GM23248 (cell line): Measurements from ENCODE around the gene CCT2. TPM values are rescaled to one million over a fixed set of nuclear protein-coding genes. Genes with fewer than 3 reads are reported as not detected.

ENCODE experiments used
- DNase-seq: peaks from one replicate; pipeline ENCODE4 v3.0.0-alpha.2; 2015
- H2AFZ ChIP-seq: fragments of 200-600 bp; sonication (generic); 2 replicates; pipeline ENCODE4 v1.6.1; 2016; ENCODE audit warnings: antibody characterized with exemption
- H3F3A ChIP-seq: fragments of 200-600 bp; sonication (generic); 2 replicates; pipeline ENCODE4 v1.6.1; 2016; ENCODE audit warnings: mild to moderate bottlenecking, antibody characterized with exemption, mixed run types; ENCODE audit not compliant: insufficient read depth
- H3K27ac ChIP-seq: fragments of 200-600 bp; sonication (generic); 2 replicates; pipeline ENCODE4 v1.5.1; 2016; ENCODE audit warnings: mild to moderate bottlenecking
- H3K27me3 ChIP-seq: fragments of 200-600 bp; sonication (generic); replicated peaks from 2 replicates; pipeline ENCODE4 v1.6.1; 2016; ENCODE audit warnings: mild to moderate bottlenecking; ENCODE audit not compliant: insufficient read depth
- H3K36me3 ChIP-seq: fragments of 200-600 bp; sonication (generic); 2 replicates; pipeline ENCODE4 v1.6.1; 2016; ENCODE audit warnings: low read depth, mild to moderate bottlenecking
- H3K4me1 ChIP-seq: fragments of 200-600 bp; sonication (generic); 2 replicates; pipeline ENCODE4 v1.6.1; 2016; ENCODE audit warnings: mild to moderate bottlenecking; ENCODE audit not compliant: insufficient read depth
- H3K4me2 ChIP-seq: fragments of 200-600 bp; sonication (generic); one replicate; pipeline ENCODE4 v1.6.1; 2016; ENCODE audit warnings: mild to moderate bottlenecking; ENCODE audit not compliant: unreplicated experiment
- H3K4me3 ChIP-seq: fragments of 200-600 bp; sonication (generic); 2 replicates; pipeline ENCODE4 v1.5.1; 2016; ENCODE audit warnings: mild to moderate bottlenecking
- H3K79me2 ChIP-seq: fragments of 200-600 bp; sonication (generic); 2 replicates; pipeline ENCODE4 v1.6.1; 2016; ENCODE audit warnings: mild to moderate bottlenecking; ENCODE audit not compliant: insufficient read depth
- H3K9ac ChIP-seq: fragments of 200-600 bp; sonication (generic); 2 replicates; pipeline ENCODE4 v1.6.1; 2016; ENCODE audit warnings: mild to moderate bottlenecking
- H3K9me2 ChIP-seq: fragments of 200-600 bp; sonication (generic); 2 replicates; pipeline ENCODE4 v1.6.1; 2016; ENCODE audit warnings: mixed run types, mild to moderate bottlenecking, moderate library complexity; ENCODE audit not compliant: insufficient read depth
- H3K9me3 ChIP-seq: fragments of 200-600 bp; sonication (generic); one replicate; pipeline ENCODE4 v1.6.1; 2017; ENCODE audit warnings: low read depth
- H4K20me1 ChIP-seq: fragments of 200-600 bp; sonication (generic); 2 replicates; pipeline ENCODE4 v1.6.0; 2016; ENCODE audit not compliant: insufficient read depth
- EZH2 ChIP-seq: fragments of 200-600 bp; sonication (generic); IDR thresholded peaks from 2 replicates; pipeline ENCODE4 v1.6.1; 2018; ENCODE audit warnings: antibody characterized with exemption, mild to moderate bottlenecking; ENCODE audit not compliant: insufficient read depth, poor library complexity, severe bottlenecking
- EZH2phosphoT487 ChIP-seq: fragments of 200-600 bp; sonication (generic); IDR thresholded peaks from 2 replicates; pipeline ENCODE4 v1.6.1; 2018; ENCODE audit warnings: antibody characterized with exemption, moderate library complexity, mild to moderate bottlenecking, low read depth; ENCODE audit not compliant: insufficient read depth
- WGBS, 2 experiments: methylation state at CpG; one replicate each; pipeline ENCODE4 v1.1.6; 2015 to 2017; ENCODE audit warnings: low lambda C conversion rate in 2 of 2, low coverage in 1 of 2; ENCODE audit errors: missing lambda C conversion rate in 2 of 2; 5-methylcytosine and 5-hydroxymethylcytosine counted together
- in situ Hi-C: fragments of 300-500 bp; cut with MboI; formaldehyde crosslinking; loops from 2 replicates; pipeline ENCODE4 v1.15.0; 2020
- polyA plus RNA-seq: library from polyadenylated mRNA; unstranded; fragments of >200 nt; fragmentation: Nextera tagmentation; extraction: Ambion mirVana; gene quantifications from 2 replicates; pipeline ENCODE4 v1.2.1, GENCODE V29; 2016
- total RNA-seq: library from RNA; depleted of rRNA; stranded (reverse); fragments of >200 nt; shearing (Covaris generic); gene quantifications from 2 replicates; pipeline ENCODE4 v1.2.3, GENCODE V29; 2014

CCT2 gene
- total and polyA plus RNA-seq, 2 experiments from 2014 or later: 157 to 171 TPM

DNA sequence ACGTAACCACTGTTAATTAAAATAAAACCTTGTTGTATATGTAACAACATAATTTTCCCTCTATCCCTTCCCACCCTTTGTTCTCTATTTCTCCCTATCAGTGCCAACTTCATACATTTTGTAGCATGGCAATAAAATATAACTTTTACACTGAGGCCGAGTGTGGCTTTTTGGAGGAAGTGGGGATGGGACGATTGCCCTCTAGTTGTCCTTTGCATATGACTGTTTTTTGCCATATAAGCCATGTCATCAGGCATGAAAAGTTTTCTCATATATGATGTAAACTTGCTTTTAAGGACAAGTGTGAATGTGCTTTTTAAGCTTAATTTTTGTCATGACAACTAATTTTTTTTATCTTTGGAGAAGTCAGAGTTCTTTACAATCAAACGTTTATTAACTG, 6.2 kb upstream of the CCT2 start:
- no peaks in the 10 kb centered on the region; the same call in 1 of the 2 replicates for H3F3A ChIP-seq
- H3K79me2 ChIP-seq: 0 out of 2 replicates have a peak, but pooled peaks cover 18% of the 10 kb centered on the region
- H4K20me1 ChIP-seq: no peaks in the 10 kb centered on the region
- DNase-seq: no peak
- no peak overlapping the region for H3K4me2 ChIP-seq
- in situ Hi-C loops: loop anchor here (10.0 kb wide), 1 partner anchor 174 kb away; no protein-coding TSS in a partner anchor
- no peaks in the 10 kb centered on the region for H3K9me3 ChIP-seq
- no peaks in the 10 kb centered on the region for H3K27me3 ChIP-seq
- H3K4me1 ChIP-seq: peaks cover 8% of the 10 kb centered on the region
- no peak overlapping the region for H2AFZ ChIP-seq
- no peaks in the 10 kb centered on the region for H3K9me2 ChIP-seq
- H3K4me3 ChIP-seq: no peak overlapping the region
- no peak overlapping the region for H3K9ac ChIP-seq
- 75 to 80% methylated on average over 4 of the region's 4 CpGs for WGBS, 2 experiments
- no peak overlapping the region for H3K27ac ChIP-seq
- H3K36me3 ChIP-seq: peaks cover 28% of the 10 kb centered on the region
- TF ChIP-seq EZH2phosphoT487 (no peak), EZH2 (no peak)

DNA sequence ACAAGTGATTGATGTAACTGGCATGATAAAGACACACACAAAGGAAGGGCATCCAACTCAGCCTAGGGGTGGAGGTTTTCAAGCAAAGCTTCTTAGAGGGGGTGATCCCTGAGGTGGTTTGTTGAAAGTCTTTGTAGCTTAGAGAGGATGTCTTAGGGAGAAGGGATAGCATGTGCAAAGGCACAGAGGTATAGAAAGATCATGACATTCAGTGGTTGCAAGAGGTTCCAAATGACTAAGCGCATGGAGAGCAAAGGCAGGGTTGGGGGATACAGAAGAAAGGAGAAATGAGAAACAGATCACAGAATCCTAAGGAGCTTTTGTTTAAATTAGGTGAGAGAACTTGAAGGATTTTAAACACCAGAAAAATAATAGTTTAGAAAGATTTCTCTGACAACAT, 5.2 kb upstream of the CCT2 start:
- Histone ChIP-seq H3K27ac (no peak overlapping the region), H4K20me1 (no peaks in the 10 kb centered on the region), H3K9me3 (no peaks in the 10 kb centered on the region), H3K4me1 (peaks cover 12% of the 10 kb centered on the region), H3K36me3 (peaks cover 18% of the 10 kb centered on the region; the same call in 1 of the 2 replicates), H3K4me3 (no peak overlapping the region), H3K27me3 (no peaks in the 10 kb centered on the region), H3K9ac (no peak overlapping the region), H3K79me2 (0 out of 2 replicates have a peak, but pooled peaks cover 18% of the 10 kb centered on the region), H3F3A (no peaks in the 10 kb centered on the region; the same call in 1 of the 2 replicates), H3K9me2 (no peaks in the 10 kb centered on the region), H2AFZ (no peak overlapping the region), H3K4me2 (no peak overlapping the region)
- WGBS, 2 experiments: 94 to 100% methylated on average over 1 of the region's 1 CpG
- in situ Hi-C loops: no loop called here
- no peak for TF ChIP-seq EZH2phosphoT487
- no peak for TF ChIP-seq EZH2
- no peak for DNase-seq

DNA sequence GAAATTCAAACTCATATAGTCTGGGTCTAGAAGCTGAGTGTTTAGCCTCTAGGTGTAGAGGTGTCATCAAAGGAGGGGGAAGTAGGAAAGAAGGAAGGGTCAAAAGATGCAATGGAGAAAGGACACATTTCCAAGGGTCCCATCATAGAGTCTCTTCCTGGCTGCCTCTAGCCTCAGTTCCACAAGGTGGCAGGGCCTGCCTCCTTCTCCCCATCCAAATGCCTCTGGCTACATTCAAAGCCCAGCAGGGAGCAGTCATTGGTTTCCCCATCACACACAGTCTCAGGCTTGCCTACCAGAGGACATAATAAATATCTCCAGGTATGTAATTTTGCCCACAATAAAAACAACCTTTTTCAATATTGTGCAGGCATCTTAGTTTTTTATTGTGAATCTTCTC, 2.1 kb upstream of the CCT2 start:
- no peak overlapping the region for H2AFZ ChIP-seq

DNA sequence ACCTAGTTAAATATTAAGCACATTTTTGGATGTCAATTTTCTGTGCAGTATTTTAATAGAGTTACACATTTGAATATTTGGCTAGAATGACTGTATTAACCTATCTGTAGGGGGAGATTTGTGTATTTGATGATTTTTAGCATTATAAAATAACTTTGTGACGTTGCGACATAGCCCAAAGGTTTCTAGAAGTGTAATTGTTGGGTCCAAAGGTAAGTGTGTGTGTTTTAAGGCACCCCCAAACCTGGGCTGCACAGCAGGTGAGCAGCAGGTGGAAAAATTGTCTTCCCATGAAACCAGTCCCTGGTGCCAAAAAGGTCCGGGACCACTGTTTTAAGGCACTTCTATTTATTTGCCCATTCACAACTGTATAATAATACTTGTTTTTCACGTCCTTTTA, 3.3 kb downstream of the CCT2 start:
- Histone ChIP-seq H3F3A (peaks cover 11% of the 10 kb centered on the region; the same call in 1 of the 2 replicates), H3K9ac (no peak overlapping the region), H3K9me2 (no peaks in the 10 kb centered on the region), H3K9me3 (no peaks in the 10 kb centered on the region), H3K27me3 (no peaks in the 10 kb centered on the region), H3K27ac (no peak overlapping the region), H3K4me3 (no peak overlapping the region), H3K79me2 (peaks cover 79% of the 10 kb centered on the region), H3K4me2 (no peak overlapping the region), H3K36me3 (peaks cover 70% of the 10 kb centered on the region), H2AFZ (no peak overlapping the region), H3K4me1 (peaks cover 17% of the 10 kb centered on the region), H4K20me1 (no peaks in the 10 kb centered on the region)
- DNase-seq: no peak
- in situ Hi-C loops: no loop called here
- WGBS, 2 experiments: 94 to 97% methylated on average over 4 of the region's 4 CpGs
- no peak for TF ChIP-seq EZH2phosphoT487
- TF ChIP-seq EZH2: no peak

More for the DNA sequence above, 2.1 kb upstream of the CCT2 start:
- Histone ChIP-seq H3K9ac (no peak overlapping the region), H3K79me2 (peaks cover 28% of the 10 kb centered on the region), H3K27ac (no peak overlapping the region), H3K4me1 (peaks cover 17% of the 10 kb centered on the region), H3K27me3 (no peaks in the 10 kb centered on the region), H3K9me2 (no peaks in the 10 kb centered on the region), H3F3A (no peaks in the 10 kb centered on the region), H3K4me2 (no peak overlapping the region), H4K20me1 (no peaks in the 10 kb centered on the region), H3K36me3 (peaks cover 17% of the 10 kb centered on the region), H3K4me3 (no peak overlapping the region), H3K9me3 (no peaks in the 10 kb centered on the region)
- in situ Hi-C loops: no loop called here
- peak; percentile 19 for DNase-seq
- no peak for TF ChIP-seq EZH2
- no peak for TF ChIP-seq EZH2phosphoT487

DNA sequence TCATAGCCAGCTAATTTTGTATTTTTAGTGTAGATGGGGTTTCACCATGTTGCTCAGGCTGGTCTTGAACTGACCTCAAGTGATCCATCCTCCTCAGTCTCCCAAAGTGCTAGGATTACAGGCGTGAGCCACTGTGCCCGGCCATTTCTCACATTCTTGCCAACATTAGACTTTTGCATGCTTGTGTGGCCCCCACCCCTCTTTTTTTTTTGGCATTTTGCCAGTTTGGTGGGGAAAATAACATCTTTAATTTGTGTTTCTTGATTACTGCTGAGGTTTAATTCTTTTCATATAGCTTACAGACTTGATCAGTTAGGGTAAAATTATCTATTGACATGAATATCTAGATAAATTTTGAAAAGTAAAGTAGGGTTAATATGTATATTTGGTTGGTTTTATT, 3.8 kb downstream of the CCT2 start:
- no peak overlapping the region for H3K9ac ChIP-seq
- H3K4me3 ChIP-seq: no peak overlapping the region
- H3K27ac ChIP-seq: no peak overlapping the region
- no peaks in the 10 kb centered on the region for H3K9me2 ChIP-seq
- no peak overlapping the region for H3K4me2 ChIP-seq
- H4K20me1 ChIP-seq: no peaks in the 10 kb centered on the region
- no peaks in the 10 kb centered on the region for H3K27me3 ChIP-seq
- H3K4me1 ChIP-seq: peaks cover 17% of the 10 kb centered on the region
- in situ Hi-C loops: no loop called here
- H3K9me3 ChIP-seq: no peaks in the 10 kb centered on the region
- H3F3A ChIP-seq: peaks cover 11% of the 10 kb centered on the region; the same call in 1 of the 2 replicates
- no peak overlapping the region for H2AFZ ChIP-seq
- no peak for TF ChIP-seq EZH2
- TF ChIP-seq EZH2phosphoT487: no peak
- H3K79me2 ChIP-seq: peaks cover 82% of the 10 kb centered on the region
- 97% methylated on average over 2 of the region's 2 CpGs for WGBS, 2 experiments
- DNase-seq: no peak
- peaks cover 75% of the 10 kb centered on the region for H3K36me3 ChIP-seq
